Keratinocyte (primary cell): ENCODE measurements around the gene SEZ6L2. TPM values are rescaled to one million over a fixed set of nuclear protein-coding genes. Genes with fewer than 3 reads are reported as not detected.

Experiments
- DNase-seq: peaks from one replicate; pipeline ENCODE4 v3.0.0-alpha.2; 2011; ENCODE audit warnings: low read depth, missing footprints, low spot score
- FAIRE-seq: peaks from 2 replicates; lab custom pipeline; 2011; peaks lifted over from hg19 to GRCh38; lab: Jason Lieb, UNC
- H2AFZ ChIP-seq: 2 replicates; pipeline ENCODE4 v1.6.0; 2012; ENCODE audit warnings: low read length, control low read depth, inconsistent platforms; ENCODE audit not compliant: control insufficient read depth
- H3K27ac ChIP-seq: 2 replicates; pipeline ENCODE4 v1.5.1; 2011; ENCODE audit warnings: low read length; ENCODE audit not compliant: control insufficient read depth, insufficient read depth
- H3K27me3 ChIP-seq: 3 replicates; pipeline ENCODE4 v1.6.0; 2011; ENCODE audit warnings: low read length; ENCODE audit not compliant: control insufficient read depth, insufficient read depth; ENCODE audit errors: extremely low read depth
- H3K36me3 ChIP-seq, 2 experiments: 2 replicates in 1 of 2; 3 replicates in 1 of 2; pipeline ENCODE4 v1.5.1; 2011; ENCODE audit warnings: low read length in 2 of 2, mild to moderate bottlenecking in 1 of 2; ENCODE audit not compliant: control insufficient read depth in 2 of 2, insufficient read depth in 2 of 2; ENCODE audit errors: extremely low read depth in 1 of 2
- H3K4me1 ChIP-seq: 3 replicates; pipeline ENCODE4 v1.5.1; 2011; ENCODE audit warnings: low read length; ENCODE audit not compliant: control insufficient read depth, insufficient read depth; ENCODE audit errors: extremely low read depth
- H3K4me2 ChIP-seq: 3 replicates; pipeline ENCODE4 v1.6.0; 2011; ENCODE audit warnings: low read depth, low read length; ENCODE audit not compliant: control insufficient read depth, insufficient read depth; ENCODE audit errors: extremely low read depth
- H3K4me3 ChIP-seq, 3 experiments: fragments of 200-600 bp in 1 of 3; sonication (generic) in 1 of 3; 2 replicates in 2 of 3; 3 replicates in 1 of 3; pipeline ENCODE4 v1.5.1; 2011 to 2016; ENCODE audit warnings: low read length in 3 of 3, mild to moderate bottlenecking in 3 of 3, control low read depth in 2 of 3, inconsistent platforms in 1 of 3, low read depth in 1 of 3, mixed read lengths in 1 of 3, mixed run types in 1 of 3, moderate library complexity in 1 of 3; ENCODE audit not compliant: control insufficient read depth in 2 of 3, insufficient read depth in 2 of 3; ENCODE audit errors: extremely low read depth in 1 of 3
- H3K79me2 ChIP-seq: 2 replicates; pipeline ENCODE4 v1.6.0; 2012; ENCODE audit warnings: low read length; ENCODE audit not compliant: control insufficient read depth, insufficient read depth
- H3K9ac ChIP-seq: 3 replicates; pipeline ENCODE4 v1.6.0; 2011; ENCODE audit warnings: low read length; ENCODE audit not compliant: control insufficient read depth, insufficient read depth; ENCODE audit errors: extremely low read depth
- H3K9me1 ChIP-seq: 3 replicates; pipeline ENCODE4 v1.6.0; 2011; ENCODE audit warnings: low read length; ENCODE audit not compliant: control insufficient read depth, insufficient read depth; ENCODE audit errors: extremely low read depth
- H3K9me3 ChIP-seq: 2 replicates; pipeline ENCODE4 v1.5.1; 2012; ENCODE audit warnings: low read depth, low read length; ENCODE audit not compliant: control insufficient read depth
- H4K20me1 ChIP-seq: 3 replicates; pipeline ENCODE4 v1.6.0; 2011; ENCODE audit warnings: low read length; ENCODE audit not compliant: control insufficient read depth, insufficient read depth; ENCODE audit errors: extremely low read depth
- CTCF ChIP-seq, 3 experiments: IDR thresholded peaks in 1 of 3; conservative IDR thresholded peaks in 1 of 3; optimal IDR thresholded peaks in 1 of 3; 2 replicates in 2 of 3; 3 replicates in 1 of 3; pipeline versions ENCODE3 to v1.5.1; 2011; ENCODE audit warnings: low read length in 3 of 3, mild to moderate bottlenecking in 3 of 3, moderate library complexity in 2 of 3, control low read depth in 1 of 3, inconsistent platforms in 1 of 3; ENCODE audit not compliant: insufficient read depth in 2 of 3; ENCODE audit errors: extremely low read depth in 1 of 3
- EZH2 ChIP-seq: IDR thresholded peaks from one replicate; pipeline ENCODE4 v1.6.1; 2012; ENCODE audit warnings: inconsistent platforms, mild to moderate bottlenecking, low read length, moderate library complexity
- dilution Hi-C: fragments of 300-500 bp; cut with MboI; formaldehyde crosslinking; loops from one replicate; pipeline ENCODE4 v1.7.0; 2020; ENCODE audit warnings: low sequenced_read_pairs; ENCODE audit not compliant: extremely low pct_ligation_motif_present
- polyA plus RNA-seq, 5 experiments: library from polyadenylated mRNA; depleted of rRNA in 3 of 5; stranded (reverse) in 3 of 5; stranded (forward) in 1 of 5; unstranded in 1 of 5; fragments of >200 nt; gene quantifications; 1 replicate in 1 of 5; 2 replicates in 3 of 5; 3 replicates in 1 of 5; pipeline versions ENCODE4 v1.2.1 to v1.2.3, GENCODE V29; 2011 to 2012; ENCODE audit warnings: missing spikeins in 2 of 5, low read depth in 1 of 5, low replicate concordance in 1 of 5

SEZ6L2 gene
- polyA plus RNA-seq, 1 donor (not counting 4 experiments of a cell fraction or from before 2014, with no cell fraction given): 0.68 TPM

GRCh38 chr16:29836623-29837022 lies 62.7 kb downstream of the SEZ6L2 start:
- Histone ChIP-seq H4K20me1 (no peaks in the 10 kb centered on the region), H3K27ac (no peak overlapping the region), H3K9me3 (no peaks in the 10 kb centered on the region), H3K9ac (no peak overlapping the region), H2AFZ (no peak overlapping the region), H3K79me2 (no peaks in the 10 kb centered on the region), H3K9me1 (no peaks in the 10 kb centered on the region), H3K27me3 (no peaks in the 10 kb centered on the region), H3K4me2 (no peak overlapping the region), H3K36me3 (peaks cover 23 to 45% of the 10 kb centered on the region in 2 experiments), H3K4me3 (no peak overlapping the region), H3K4me1 (no peaks in the 10 kb centered on the region)
- dilution Hi-C loops: no loop called here
- DNase-seq (no peak), FAIRE-seq (no peak)
- TF ChIP-seq EZH2 (no peak), CTCF (optimal IDR thresholded peaks at IDR 0.05 in 1 of 3, IDR thresholded peaks at IDR 0.05 in 1 of 3, conservative IDR thresholded peaks at IDR 0.05 in 1 of 3; ENCODE audit: extremely low read depth in 1 of 3, insufficient read depth in 2 of 3, low read length in 3 of 3) (no peak)

GRCh38 chr16:29835926-29836325 lies 63.4 kb downstream of the SEZ6L2 start:
- H3K4me1 ChIP-seq: no peaks in the 10 kb centered on the region
- no peak overlapping the region for H3K4me3 ChIP-seq
- no peaks in the 10 kb centered on the region for H3K79me2 ChIP-seq
- DNase-seq (no peak), FAIRE-seq (no peak)
- H3K36me3 ChIP-seq: peaks cover 18 to 43% of the 10 kb centered on the region in 2 experiments
- no peaks in the 10 kb centered on the region for H4K20me1 ChIP-seq
- no peaks in the 10 kb centered on the region for H3K27me3 ChIP-seq
- dilution Hi-C loops: no loop called here
- TF ChIP-seq EZH2 (no peak), CTCF (optimal IDR thresholded peaks at IDR 0.05 in 1 of 3, IDR thresholded peaks at IDR 0.05 in 1 of 3, conservative IDR thresholded peaks at IDR 0.05 in 1 of 3; ENCODE audit: extremely low read depth in 1 of 3, insufficient read depth in 2 of 3, low read length in 3 of 3) (no peak)
- no peak overlapping the region for H3K9ac ChIP-seq
- no peak overlapping the region for H3K27ac ChIP-seq
- H3K4me2 ChIP-seq: no peak overlapping the region
- no peak overlapping the region for H2AFZ ChIP-seq
- no peaks in the 10 kb centered on the region for H3K9me1 ChIP-seq
- H3K9me3 ChIP-seq: no peaks in the 10 kb centered on the region
